GM19324 (cell line): ENCODE measurements around the gene MFNG.

Source experiments
- ATAC-seq: cut with Tn5 transposase; IDR thresholded peaks from one replicate; pipeline ENCODE4 v1.9.1; 2021; ENCODE audit warnings: mild to moderate bottlenecking, moderate library complexity; ENCODE audit not compliant: unreplicated experiment, low FRiP score

MFNG gene

DNA sequence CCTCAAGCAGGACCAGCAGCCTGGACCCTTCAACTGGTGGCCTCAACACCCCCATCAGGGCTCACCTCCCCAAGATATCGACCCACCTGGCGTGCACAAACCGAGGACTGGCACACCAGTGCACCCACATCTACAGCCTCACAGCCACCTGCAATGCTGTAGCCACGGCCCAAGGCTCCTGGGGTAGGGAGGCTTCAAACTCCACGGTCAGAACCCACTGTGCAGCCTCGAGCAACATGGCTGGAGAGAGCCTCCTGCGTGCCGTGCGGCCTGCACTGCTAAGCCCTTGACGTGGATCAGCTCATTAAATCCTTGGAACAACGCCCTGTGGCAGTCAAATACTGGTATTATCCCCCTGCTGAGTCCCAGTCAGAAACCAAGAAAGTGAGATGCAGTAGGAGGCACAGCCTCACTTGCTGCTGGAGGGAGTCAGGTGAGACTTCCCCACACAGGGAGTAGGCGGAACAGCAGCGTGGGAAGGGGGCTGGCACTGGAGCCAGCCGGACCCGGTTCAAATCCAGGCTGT lies 28.4 kb upstream of the MFNG start:
- no peak for ATAC-seq

- no peak for ATAC-seq
Observed at GRCh38 chr22:37511395-37512104, 25.4 kb upstream of the MFNG start.

DNA sequence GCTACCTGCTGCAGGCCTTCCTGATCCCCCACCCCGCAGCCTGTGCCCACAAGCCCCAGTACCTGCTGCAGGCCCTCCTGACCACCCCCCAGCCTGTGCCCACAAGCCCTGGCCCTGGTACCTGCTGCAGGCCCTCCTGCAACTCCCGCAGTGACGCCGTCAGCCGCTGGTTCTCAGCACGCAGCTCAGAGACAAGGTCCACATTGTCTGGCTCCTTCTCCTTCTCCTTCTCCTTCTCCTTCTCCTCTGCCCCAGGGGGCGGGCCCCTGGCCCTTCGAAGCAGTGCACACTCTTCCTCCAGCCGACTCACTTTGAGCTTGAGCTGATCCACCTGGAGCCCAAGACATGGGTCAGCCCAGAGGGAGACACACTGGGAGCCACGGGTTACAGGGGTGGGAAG lies 23.9 kb upstream of the MFNG start:
- no peak for ATAC-seq

DNA sequence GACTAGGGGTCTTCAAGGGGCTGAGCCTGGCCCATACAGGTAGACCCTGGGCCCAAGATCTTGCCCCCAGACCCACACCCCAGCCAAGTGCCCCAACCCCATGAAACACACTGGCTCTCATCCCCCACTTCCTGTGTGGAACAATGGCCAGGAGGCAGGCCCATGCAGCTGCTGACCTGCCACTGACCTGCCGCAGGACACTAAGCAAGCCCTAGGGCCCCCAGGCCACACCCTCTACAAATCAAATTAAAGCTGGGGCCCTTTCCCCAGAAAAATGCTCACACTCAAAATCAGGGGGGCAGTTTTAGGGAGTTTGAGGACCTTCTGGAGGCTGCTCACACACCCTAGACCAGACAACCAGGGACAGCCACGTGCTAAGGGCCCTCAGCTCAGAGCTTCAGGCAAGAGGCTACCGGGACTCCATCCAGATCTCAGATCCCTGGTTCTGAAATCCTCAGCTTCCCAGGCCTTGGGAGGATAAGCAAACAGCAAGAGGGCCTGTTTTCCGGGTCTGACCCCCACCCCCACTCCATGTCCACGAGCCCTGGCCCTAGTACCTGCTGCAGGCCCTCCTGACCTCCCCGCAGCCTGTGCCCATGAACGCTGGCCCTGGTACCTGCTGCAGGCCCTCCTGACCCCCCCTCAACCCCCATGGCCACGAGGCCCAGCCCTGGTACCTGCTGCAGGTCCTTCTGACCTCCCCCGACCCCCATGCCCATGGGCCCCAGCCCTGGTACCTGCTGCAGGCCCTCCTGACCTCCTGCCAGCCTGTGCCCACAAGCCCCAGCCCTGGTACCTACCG lies 23.1 kb upstream of the MFNG start:
- no peak for ATAC-seq

DNA sequence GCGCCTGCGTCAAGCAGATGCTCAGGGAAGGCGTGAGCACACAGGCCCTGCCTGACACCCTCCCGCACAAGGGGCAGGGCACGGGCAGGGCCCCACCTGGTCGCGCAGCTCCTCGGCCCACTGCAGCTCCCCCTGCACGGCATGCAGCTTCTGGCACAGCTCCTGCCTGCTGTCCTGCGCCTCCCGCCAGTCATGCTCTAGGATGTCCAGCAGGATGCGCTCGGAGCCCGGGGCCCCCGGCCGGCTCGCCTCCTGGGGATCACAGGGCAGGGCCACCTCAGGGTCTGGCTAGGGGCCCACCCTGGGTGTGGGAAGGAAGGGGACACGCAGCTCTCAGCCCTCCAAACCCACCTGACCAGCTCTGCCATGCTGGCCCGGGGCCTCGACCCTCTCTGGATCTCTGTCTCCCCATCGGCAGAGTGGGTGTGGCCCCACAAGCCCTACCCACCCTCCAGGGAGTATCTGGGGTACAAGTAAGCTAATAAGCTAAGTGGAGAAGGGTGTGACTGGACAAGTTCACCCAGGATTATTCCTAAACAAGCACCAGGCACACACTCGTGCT lies 22.3 kb upstream of the MFNG start:
- ATAC-seq: no peak

- no peak for ATAC-seq
Observed at GRCh38 chr22:37507731-37508130, 21.5 kb upstream of the MFNG start.

GRCh38 chr22:37505989-37506388 lies 19.8 kb upstream of the MFNG start:
- no peak for ATAC-seq

- no peak for ATAC-seq
Observed at GRCh38 chr22:37505565-37505964, 19.4 kb upstream of the MFNG start.

DNA sequence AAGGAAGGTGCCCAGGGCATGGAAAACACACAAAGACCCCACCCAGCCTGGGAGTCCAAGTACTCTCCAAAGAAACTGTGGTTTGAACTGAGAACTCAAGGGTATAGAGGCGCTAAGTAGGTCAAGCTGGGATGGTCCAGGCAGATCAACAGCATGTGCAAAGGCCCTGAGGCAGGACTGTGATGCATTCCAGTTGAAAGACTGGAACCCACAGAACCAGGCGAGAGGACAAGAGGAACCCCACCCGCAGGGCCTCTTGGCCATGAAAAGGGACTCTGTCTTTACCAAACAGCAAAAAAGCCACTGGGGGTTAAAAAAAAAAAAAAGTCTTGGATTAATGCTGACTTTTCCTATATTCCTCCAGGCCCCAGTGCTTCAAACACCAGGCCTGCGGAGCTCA lies 18.8 kb upstream of the MFNG start:
- ATAC-seq: no peak

- no peak for ATAC-seq
Observed at GRCh38 chr22:37503850-37504249, 17.7 kb upstream of the MFNG start.

- ATAC-seq: no peak
Observed at GRCh38 chr22:37503183-37503683, 17.0 kb upstream of the MFNG start.

DNA sequence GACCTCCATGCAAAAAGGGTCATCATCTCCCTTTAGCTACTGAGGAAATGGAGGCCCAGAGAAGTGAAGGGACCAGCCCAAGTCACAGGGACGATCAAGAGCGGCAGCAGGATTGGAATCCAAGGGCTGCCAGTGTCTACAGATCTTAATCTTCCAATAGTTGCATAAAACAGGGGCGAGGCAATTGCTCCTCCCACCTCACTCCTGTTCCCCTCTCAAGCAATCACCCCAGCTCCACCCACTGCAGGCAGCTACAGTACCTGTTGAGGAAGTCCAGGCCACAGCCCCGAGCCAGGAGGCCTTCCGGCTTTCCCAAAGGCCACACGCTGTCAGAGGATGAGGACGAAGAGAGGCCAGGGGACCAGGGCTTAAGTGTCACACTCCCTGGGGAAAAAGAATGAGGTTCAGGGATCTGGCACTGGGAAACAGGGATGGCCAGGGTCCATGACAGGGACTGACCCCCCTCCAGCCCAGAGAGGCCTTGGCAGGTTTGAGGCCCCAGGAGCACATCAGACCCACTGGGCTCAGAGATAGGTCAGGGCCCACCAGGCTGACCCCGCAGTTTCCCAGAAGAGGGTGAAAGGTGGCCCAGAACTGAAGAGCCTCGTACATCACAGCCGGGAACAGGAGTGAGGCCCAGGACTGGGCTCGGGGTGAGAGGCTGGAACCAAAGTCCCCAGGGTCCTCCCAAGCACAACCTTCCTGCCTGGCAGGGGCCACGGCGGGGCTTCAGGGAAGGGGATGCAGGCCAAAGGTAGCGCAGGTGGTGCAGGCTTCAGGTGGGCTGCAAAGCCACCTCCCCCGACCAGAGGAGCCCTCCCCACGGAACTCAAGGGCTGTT lies 16.4 kb upstream of the MFNG start:
- no peak for ATAC-seq

- ATAC-seq: no peak
Observed at GRCh38 chr22:37501610-37502341, 15.6 kb upstream of the MFNG start.

- ATAC-seq: no peak
Observed at GRCh38 chr22:37500745-37501609, 14.8 kb upstream of the MFNG start.

- no peak for ATAC-seq
Observed at GRCh38 chr22:37499789-37500540, 13.8 kb upstream of the MFNG start.

DNA sequence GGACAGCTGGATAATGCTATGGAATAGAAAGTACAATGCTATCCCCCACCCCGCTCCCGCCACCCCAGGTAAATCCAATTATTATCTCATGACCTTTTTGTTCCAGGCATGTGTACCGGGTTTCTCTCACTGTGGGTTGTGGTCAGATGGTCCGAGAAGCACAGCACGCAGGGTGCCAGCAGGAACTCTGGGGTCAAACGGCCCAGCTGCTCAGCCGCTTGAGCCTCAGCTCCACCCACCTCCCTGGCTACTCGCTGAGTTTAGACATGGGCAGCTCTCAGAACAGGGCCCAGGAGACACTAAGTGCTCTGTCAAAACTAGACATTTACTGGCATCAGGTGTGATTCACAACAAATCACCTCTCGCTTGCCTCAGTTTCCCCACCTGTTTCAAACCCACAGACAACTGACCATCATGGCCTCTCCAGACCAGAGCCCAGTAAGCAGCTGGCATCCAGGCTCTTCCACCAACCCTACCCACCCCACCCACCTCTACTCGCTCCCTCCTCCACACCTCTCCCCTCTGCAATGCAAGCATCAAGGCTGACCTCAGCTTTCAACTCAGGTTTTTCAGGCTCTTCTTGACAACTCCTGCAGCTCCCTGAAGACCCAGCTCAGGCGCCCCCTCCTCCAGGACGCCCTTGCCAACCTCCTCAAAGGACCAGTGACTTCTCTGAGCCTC lies 13.0 kb upstream of the MFNG start:
- no peak for ATAC-seq

DNA sequence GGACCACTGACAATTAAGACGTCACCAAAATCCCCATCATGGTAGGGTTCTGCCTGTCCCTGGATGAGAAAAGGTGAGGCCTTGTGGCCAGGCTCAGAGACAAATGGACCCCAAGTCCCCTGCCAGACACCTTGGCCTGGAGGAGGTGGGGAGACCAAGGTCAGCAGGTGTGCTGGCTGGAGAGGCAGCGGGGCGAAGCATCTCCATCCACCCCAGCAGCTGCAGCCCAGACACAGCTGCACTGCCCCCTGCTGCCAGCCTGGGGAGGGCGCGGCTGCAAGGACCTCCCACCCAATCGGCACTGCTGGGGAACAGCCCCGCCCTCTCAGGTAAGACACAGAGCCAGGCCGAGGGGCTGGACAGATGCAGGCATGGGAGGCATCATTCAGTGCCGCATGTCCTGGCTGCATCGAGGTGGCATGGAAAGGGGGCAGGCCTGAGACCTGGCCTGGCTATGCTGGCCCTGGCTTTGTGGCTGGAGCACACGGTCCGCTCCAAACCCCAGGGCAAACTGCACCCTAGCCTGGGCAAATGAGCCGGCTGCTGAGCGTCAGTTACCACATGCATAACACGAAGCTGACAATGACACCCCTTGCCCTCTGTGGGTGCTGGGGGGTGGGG lies 12.2 kb upstream of the MFNG start:
- ATAC-seq: no peak
